Mammary epithelial cell (primary cell): Measurements from ENCODE around the gene RPL7A.

ENCODE experiments used
- CTCF ChIP-seq, 2 donors: IDR thresholded peaks in 1 of 2; conservative IDR thresholded peaks in 1 of 2; 2 replicates each; pipeline ENCODE4 v1.5.1; 2011 to 2012; ENCODE audit warnings: inconsistent platforms in 2 of 2, low read length in 2 of 2, mild to moderate bottlenecking in 2 of 2, control low read depth in 1 of 2, low read depth in 1 of 2; ENCODE audit not compliant: insufficient read depth in 1 of 2; ENCODE audit errors: extremely low read depth in 1 of 2
- EZH2 ChIP-seq: IDR thresholded peaks from 2 replicates; pipeline ENCODE4 v1.6.1; 2012; ENCODE audit warnings: low read length, inconsistent platforms, borderline replicate concordance

DNA sequence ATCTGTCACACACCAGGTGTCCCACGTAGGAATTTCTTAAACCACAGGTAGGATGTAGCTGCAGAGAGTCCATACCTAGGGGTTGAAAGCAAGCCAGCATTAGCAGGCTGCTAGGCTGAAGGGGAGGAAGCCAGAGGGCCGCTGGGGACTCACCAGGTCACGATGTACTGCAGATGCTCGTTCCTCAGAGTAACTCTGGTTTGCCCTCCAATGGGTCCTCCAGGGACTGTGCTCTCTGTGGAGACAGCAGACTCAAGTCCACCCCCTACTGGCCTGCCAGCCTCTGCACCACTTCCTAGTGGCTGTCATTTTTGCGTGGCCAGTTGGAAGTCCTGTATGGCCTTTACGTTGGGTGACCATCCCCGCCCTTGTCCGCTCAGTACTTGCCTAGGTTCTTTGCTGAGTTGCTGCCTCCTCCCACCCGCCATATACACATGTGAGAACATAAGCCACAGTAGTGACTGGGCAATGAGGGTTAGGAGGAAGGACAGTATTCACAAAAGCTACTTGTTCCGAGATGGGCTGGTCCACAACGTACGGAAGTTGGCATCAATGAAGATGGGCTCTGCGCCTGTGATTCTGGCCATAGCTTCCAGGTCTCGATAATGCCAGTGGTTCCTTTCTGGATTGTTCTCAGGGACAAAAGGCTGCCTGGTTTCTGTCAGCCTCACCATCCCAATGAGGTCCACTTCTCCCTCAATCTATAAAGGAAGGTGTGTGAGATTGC lies 4.1 kb downstream of the RPL7A start:
- TF ChIP-seq CTCF (conservative IDR thresholded peaks at IDR 0.05 in 1 of 2, IDR thresholded peaks at IDR 0.05 in 1 of 2; ENCODE audit: extremely low read depth in 1 of 2, insufficient read depth in 1 of 2, low read depth in 1 of 2, low read length in 2 of 2) (peak; percentile 74 to 86), EZH2 (no peak)
